IgD-negative memory B cell (primary cell): Measurements from ENCODE around the gene ID4. TPM values are rescaled to one million over a fixed set of nuclear protein-coding genes. Genes with fewer than 3 reads are reported as not detected.

Experiments
- H3K27ac Mint-ChIP-seq, 3 donors: one replicate each; pipeline ENCODE4 v1.8.0; 2020 to 2022; ENCODE audit warnings: mild to moderate bottlenecking in 3 of 3, mixed read lengths in 3 of 3, moderate library complexity in 1 of 3
- H3K27me3 Mint-ChIP-seq: one replicate; pipeline ENCODE4 v1.8.0; 2021; ENCODE audit warnings: mixed read lengths
- H3K36me3 Mint-ChIP-seq: one replicate; pipeline ENCODE4 v1.8.0; 2020; ENCODE audit warnings: mild to moderate bottlenecking, mixed read lengths
- H3K4me1 Mint-ChIP-seq, 3 donors: one replicate each; pipeline ENCODE4 v1.8.0; 2020 to 2022; ENCODE audit warnings: mixed read lengths in 3 of 3, mild to moderate bottlenecking in 1 of 3
- H3K4me3 Mint-ChIP-seq, 4 donors: one replicate each; pipeline ENCODE4 v1.8.0; 2020 to 2022; ENCODE audit warnings: mild to moderate bottlenecking in 4 of 4, mixed read lengths in 4 of 4, moderate library complexity in 3 of 4
- H3K9me3 Mint-ChIP-seq, 3 donors: one replicate each; pipeline ENCODE4 v1.8.0; 2020 to 2021; ENCODE audit warnings: mixed read lengths in 3 of 3, mild to moderate bottlenecking in 1 of 3
- polyA plus RNA-seq: library from polyadenylated mRNA; unstranded; fragments of 300-500 nt; fragmentation: Illumina TruSeq; gene quantifications from one replicate; pipeline ENCODE4 v1.2.3, GENCODE V29; 2021

ID4 gene, protein sequence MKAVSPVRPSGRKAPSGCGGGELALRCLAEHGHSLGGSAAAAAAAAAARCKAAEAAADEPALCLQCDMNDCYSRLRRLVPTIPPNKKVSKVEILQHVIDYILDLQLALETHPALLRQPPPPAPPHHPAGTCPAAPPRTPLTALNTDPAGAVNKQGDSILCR
- not detected for polyA plus RNA-seq

DNA sequence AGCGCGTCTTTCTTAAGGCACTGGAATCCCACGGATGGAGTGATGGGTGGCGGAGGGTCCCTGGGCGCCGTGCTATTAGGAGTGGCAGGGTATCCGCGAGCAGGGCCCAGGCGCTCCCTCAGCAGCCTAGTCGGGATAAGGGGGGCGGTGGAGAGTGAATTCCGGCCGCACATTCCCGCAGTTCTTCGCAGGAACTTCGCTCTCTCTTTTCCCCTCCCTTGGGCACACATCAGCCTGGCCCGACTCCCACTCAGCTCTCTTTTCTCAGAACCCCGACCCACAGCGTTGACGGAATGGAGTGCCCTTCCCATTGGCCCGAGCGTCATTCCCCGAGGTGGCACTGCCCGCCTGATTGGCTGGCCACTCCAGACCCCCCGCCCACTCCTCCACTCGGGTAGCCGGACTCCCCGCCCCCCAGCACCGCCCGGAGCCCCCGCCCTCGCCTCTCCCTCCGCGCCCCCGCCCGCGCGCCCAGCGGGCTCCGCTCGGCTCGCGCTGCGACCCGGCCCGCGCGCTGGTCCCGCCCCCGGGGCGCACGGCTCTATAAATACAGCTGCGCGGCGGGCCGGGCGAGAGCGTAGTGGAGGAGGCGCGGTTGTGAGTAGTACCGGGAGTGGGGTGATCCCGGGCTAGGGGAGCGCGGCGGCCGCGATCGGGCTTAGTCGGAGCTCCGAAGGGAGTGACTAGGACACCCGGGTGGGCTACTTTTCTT, at the start of gene ID4:
Gene ID4, plus strand, starts transcription at position 572 of the 712 bp plus-strand sequence. CDS start 385 bp downstream, outside the sequence.
- peaks cover 0 to 4% (median 3%) of the 10 kb centered on the region in 3 donors for H3K4me1 Mint-ChIP-seq
- no peaks in the 10 kb centered on the region for H3K36me3 Mint-ChIP-seq
- H3K4me3 Mint-ChIP-seq: no peak within 1 kb of the TSS
- no peak within 1 kb of the TSS for H3K27ac Mint-ChIP-seq
- peaks cover 0 to 6% (median 6%) of the 10 kb centered on the region in 3 donors for H3K9me3 Mint-ChIP-seq
- H3K27me3 Mint-ChIP-seq: peaks cover 25% of the 10 kb centered on the region

DNA sequence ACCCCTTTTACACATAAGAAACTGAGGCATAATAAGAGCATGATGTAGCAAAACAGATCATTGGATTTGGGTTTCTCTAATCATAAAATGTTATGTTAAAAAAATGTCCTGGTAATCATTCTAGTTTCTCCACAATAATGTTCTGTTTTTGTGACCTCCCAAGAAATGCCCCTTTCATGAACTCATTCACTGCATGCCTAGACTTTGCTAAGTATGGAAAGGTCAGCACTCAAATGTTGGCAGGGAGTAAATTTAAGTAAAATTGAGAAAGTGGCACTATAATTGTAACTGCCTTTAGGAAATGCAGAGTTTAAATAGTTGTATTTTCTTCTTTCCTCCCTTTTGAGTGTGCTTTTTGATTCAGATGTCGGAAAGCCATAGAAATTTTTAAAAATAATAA, 48.5 kb upstream of the ID4 start:
- no peak overlapping the region for H3K4me3 Mint-ChIP-seq
- H3K36me3 Mint-ChIP-seq: no peaks in the 10 kb centered on the region
- H3K9me3 Mint-ChIP-seq: peaks cover 2 to 4% (median 2%) of the 10 kb centered on the region in 3 donors
- no peak overlapping the region for H3K27ac Mint-ChIP-seq
- H3K27me3 Mint-ChIP-seq: no peaks in the 10 kb centered on the region
- H3K4me1 Mint-ChIP-seq: no peaks in the 10 kb centered on the region

DNA sequence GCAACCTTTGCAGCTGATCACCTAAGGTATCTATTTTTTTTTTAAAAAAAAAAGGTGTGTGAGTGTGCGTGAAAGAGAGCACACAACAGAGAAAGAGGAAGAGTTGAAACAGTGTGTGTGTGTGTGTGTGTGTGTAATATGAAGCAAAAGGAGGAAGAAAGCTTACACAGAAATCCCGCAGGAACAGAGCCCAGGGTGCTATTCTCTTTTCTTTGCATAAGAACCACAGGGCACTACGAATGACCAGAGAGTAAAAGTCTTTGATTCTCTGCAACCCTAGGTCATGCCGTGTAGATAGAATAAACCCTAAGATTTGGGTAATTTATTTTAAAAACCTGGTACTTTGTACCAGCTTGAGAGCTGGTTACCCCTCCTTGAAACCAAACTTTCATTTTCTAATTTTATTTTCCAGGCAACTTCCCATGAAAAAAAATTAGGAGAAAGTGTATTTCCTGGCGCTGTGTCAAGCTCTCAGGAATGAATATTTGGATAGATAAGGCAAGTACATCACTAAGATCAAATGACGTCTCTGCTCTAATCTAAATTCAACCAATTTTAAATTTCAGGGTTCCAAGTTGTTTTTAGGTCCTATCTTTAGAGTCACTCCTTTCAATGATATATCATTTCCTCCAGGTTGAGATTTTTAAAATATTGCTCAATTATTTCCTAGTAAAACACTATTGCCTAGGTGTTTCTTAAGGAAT, 47.9 kb upstream of the ID4 start:
- H3K4me1 Mint-ChIP-seq: no peaks in the 10 kb centered on the region
- H3K27ac Mint-ChIP-seq: no peak overlapping the region
- no peak overlapping the region for H3K4me3 Mint-ChIP-seq
- peaks cover 0 to 2% (median 2%) of the 10 kb centered on the region in 3 donors for H3K9me3 Mint-ChIP-seq
- no peaks in the 10 kb centered on the region for H3K36me3 Mint-ChIP-seq
- H3K27me3 Mint-ChIP-seq: no peaks in the 10 kb centered on the region

GRCh38 chr6:19791267-19791666, 45.9 kb upstream of the ID4 start:
- no peaks in the 10 kb centered on the region for H3K36me3 Mint-ChIP-seq
- H3K4me1 Mint-ChIP-seq: no peaks in the 10 kb centered on the region
- no peaks in the 10 kb centered on the region for H3K27me3 Mint-ChIP-seq
- H3K4me3 Mint-ChIP-seq: no peak overlapping the region
- peaks cover 1 to 7% (median 5%) of the 10 kb centered on the region in 3 donors for H3K9me3 Mint-ChIP-seq
- no peak overlapping the region for H3K27ac Mint-ChIP-seq

DNA sequence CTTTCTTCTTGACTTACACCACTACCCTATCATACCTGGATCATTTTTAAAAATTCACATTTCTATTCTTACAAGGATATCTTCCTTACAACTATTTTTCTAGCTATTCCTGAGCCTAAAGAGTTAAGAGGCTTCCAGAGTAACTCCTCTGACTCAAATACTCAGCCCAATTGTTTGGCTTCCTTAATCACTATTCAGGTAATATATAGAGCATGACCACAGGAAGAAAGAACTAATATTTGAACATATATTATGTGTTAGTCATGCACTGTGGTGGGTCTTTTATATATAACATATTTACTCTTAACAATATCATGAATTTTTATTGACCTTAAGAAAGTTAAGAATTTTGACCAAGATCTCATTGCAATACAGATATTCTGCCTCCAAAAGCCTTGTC, 42.0 kb upstream of the ID4 start:
- no peak overlapping the region for H3K4me3 Mint-ChIP-seq
- H3K9me3 Mint-ChIP-seq: peaks cover 5 to 10% (median 5%) of the 10 kb centered on the region in 3 donors
- peak overlapping the region in 1 of 3 donors; percentile 51 for H3K27ac Mint-ChIP-seq
- H3K4me1 Mint-ChIP-seq: no peaks in the 10 kb centered on the region
- no peaks in the 10 kb centered on the region for H3K36me3 Mint-ChIP-seq
- H3K27me3 Mint-ChIP-seq: no peaks in the 10 kb centered on the region

- Mint-ChIP-seq H3K27me3 (no peaks in the 10 kb centered on the region), H3K27ac (no peak overlapping the region), H3K9me3 (peaks cover 3 to 10% (median 5%) of the 10 kb centered on the region in 3 donors), H3K4me1 (no peaks in the 10 kb centered on the region), H3K4me3 (no peak overlapping the region), H3K36me3 (no peaks in the 10 kb centered on the region)
Measured at GRCh38 chr6:19796452-19796851, 40.7 kb upstream of the ID4 start.

GRCh38 chr6:19798362-19798761, 38.8 kb upstream of the ID4 start:
- H3K27ac Mint-ChIP-seq: no peak overlapping the region
- no peaks in the 10 kb centered on the region for H3K4me1 Mint-ChIP-seq
- peaks cover 3 to 10% (median 5%) of the 10 kb centered on the region in 3 donors for H3K9me3 Mint-ChIP-seq
- H3K27me3 Mint-ChIP-seq: peaks cover 1% of the 10 kb centered on the region
- no peaks in the 10 kb centered on the region for H3K36me3 Mint-ChIP-seq
- H3K4me3 Mint-ChIP-seq: no peak overlapping the region

DNA sequence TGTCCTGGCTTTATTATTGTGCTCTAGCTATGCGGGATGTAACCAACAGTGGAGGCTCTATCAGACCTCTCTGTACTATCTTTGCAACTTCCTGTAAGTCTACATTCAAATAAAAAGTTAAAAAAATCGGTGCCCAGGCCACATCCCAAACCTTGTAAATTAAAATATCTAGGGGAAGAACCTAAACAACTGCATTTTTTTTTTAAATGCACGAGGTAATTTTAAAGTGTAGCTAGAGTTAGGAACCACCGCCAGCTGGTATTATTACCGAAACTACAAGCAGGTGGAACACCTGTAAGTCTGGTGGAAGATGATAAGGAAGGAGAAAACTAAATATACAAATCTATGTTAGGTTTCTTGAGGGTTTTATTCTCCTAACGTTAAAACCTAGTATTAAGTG, 34.5 kb upstream of the ID4 start:
- Mint-ChIP-seq H3K27me3 (peaks cover 25% of the 10 kb centered on the region), H3K27ac (no peak overlapping the region), H3K9me3 (peaks cover 0 to 4% (median 0%) of the 10 kb centered on the region in 3 donors), H3K4me1 (peaks cover 0 to 10% (median 2%) of the 10 kb centered on the region in 3 donors), H3K4me3 (no peak overlapping the region), H3K36me3 (no peaks in the 10 kb centered on the region)

- peaks cover 25% of the 10 kb centered on the region for H3K27me3 Mint-ChIP-seq
- peaks cover 0 to 4% (median 0%) of the 10 kb centered on the region in 3 donors for H3K9me3 Mint-ChIP-seq
- peaks cover 0 to 10% (median 2%) of the 10 kb centered on the region in 3 donors for H3K4me1 Mint-ChIP-seq
- no peaks in the 10 kb centered on the region for H3K36me3 Mint-ChIP-seq
- H3K4me3 Mint-ChIP-seq: peak overlapping the region in 1 of 4 donors; percentile 93
- H3K27ac Mint-ChIP-seq: no peak overlapping the region
Measured at GRCh38 chr6:19803331-19804204, 33.6 kb upstream of the ID4 start.

DNA sequence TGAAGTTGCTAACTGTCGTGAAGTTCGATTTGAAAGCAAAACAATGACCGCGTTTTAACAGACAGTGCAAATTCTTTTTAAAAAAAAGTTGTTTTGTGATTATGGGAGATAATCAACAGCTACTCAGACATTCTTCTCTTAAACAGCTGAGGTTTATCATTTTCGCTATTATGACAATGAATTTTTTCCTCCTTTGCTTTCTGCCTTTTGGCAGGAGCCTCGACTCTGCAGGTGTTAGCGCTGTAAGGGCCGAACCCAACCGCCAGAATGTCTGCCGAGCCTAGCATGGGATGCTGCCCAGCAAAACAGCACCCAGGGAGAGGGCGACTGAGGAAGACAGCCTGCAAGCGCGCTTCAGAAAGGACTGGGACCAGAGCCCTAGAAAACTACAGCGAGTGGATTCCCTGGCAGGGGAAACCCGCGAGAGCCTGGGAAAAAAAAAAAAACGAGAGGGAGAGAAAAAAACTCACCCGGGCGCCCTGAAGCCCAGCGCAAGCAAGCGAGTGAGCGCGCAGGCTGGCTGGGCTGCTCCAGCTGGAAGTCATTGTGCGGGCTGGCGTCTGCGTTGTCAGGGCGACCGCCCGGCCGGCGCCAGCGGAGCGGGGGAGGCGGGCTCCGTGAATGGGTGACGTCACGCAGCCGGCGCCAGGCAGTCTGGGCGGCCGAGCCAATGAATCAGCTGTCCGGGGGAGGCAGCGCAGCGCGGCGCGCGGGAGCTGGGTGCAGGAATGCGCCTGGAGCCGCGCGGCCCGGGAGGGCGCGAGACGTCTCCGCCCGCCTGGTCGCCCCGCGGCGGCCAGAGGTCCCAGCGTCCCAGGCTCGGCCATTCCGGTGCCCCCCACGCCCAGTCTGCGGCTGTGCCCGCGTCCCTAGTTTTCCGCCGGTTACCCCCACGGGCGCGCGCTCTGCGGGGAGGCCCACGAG, 32.7 kb upstream of the ID4 start:
- Mint-ChIP-seq H3K4me1 (peaks cover 0 to 10% (median 2%) of the 10 kb centered on the region in 3 donors), H3K27ac (no peak overlapping the region), H3K9me3 (peaks cover 0 to 4% (median 0%) of the 10 kb centered on the region in 3 donors), H3K4me3 (peak overlapping the region; percentile 4 to 93 (median 70)), H3K36me3 (no peaks in the 10 kb centered on the region), H3K27me3 (peaks cover 25% of the 10 kb centered on the region)

DNA sequence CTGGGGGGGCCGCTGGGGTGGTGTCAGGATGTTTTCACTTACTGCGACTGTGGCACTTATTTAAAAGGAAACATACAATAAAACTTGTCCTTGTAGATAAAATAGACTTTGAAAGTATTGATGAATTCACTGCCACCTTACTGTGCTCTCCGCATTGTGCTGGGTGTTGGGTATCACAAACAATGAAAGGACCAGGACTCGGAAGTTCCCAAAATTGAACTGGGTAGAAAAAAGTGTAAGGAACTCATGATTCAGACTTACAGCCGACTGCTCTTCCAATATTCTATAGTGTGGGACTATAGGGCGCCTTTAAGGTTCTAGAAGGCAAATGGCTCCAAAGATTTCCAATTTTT, 32.1 kb upstream of the ID4 start:
- Mint-ChIP-seq H3K9me3 (peaks cover 0 to 4% (median 0%) of the 10 kb centered on the region in 3 donors), H3K4me3 (peak overlapping the region in 3 of 4 donors; percentile 4 to 50 (median 44)), H3K36me3 (no peaks in the 10 kb centered on the region), H3K4me1 (peaks cover 0 to 10% (median 2%) of the 10 kb centered on the region in 3 donors), H3K27ac (no peak overlapping the region), H3K27me3 (peaks cover 25% of the 10 kb centered on the region)

GRCh38 chr6:19806971-19807396, 30.2 kb upstream of the ID4 start:
- H3K9me3 Mint-ChIP-seq: peaks cover 0 to 4% (median 0%) of the 10 kb centered on the region in 3 donors
- H3K4me3 Mint-ChIP-seq: no peak overlapping the region
- H3K27me3 Mint-ChIP-seq: peaks cover 25% of the 10 kb centered on the region
- H3K4me1 Mint-ChIP-seq: peaks cover 0 to 10% (median 2%) of the 10 kb centered on the region in 3 donors
- H3K36me3 Mint-ChIP-seq: no peaks in the 10 kb centered on the region
- no peak overlapping the region for H3K27ac Mint-ChIP-seq

- H3K4me1 Mint-ChIP-seq: no peaks in the 10 kb centered on the region
- H3K27ac Mint-ChIP-seq: no peak overlapping the region
- H3K27me3 Mint-ChIP-seq: no peaks in the 10 kb centered on the region
- no peaks in the 10 kb centered on the region for H3K36me3 Mint-ChIP-seq
- peaks cover 0 to 3% (median 0%) of the 10 kb centered on the region in 3 donors for H3K9me3 Mint-ChIP-seq
- no peak overlapping the region for H3K4me3 Mint-ChIP-seq
Measured at GRCh38 chr6:19811397-19812079, 25.6 kb upstream of the ID4 start.
